ENCODE measurements around the gene RABGGTB. TPM values are rescaled to one million over a fixed set of nuclear protein-coding genes. Genes with fewer than 3 reads are reported as not detected.
"Not testable (repeated sequence)": the region's sequence is repeated elsewhere in the genome, so short reads cannot be mapped to it uniquely, and the experiment has no call there.

RABGGTB gene
- total RNA-seq, 4 donors from 2014 or later, result 25.0 to 54.9 (median 46.9) TPM

GRCh38 chr1:75811211-75811981, 25.3 kb downstream of the RABGGTB start:
- no peak for ATAC-seq
- H3K4me1 ChIP-seq, result no peaks in the 10 kb centered on the region
- H3K36me3 ChIP-seq, result peaks cover 0 to 9% of the 10 kb centered on the region in 2 donors
- H3K27me3 ChIP-seq, result no peaks in the 10 kb centered on the region
- no peaks in the 10 kb centered on the region for H3K9me3 ChIP-seq
- TF ChIP-seq POLR2AphosphoS5 (IDR thresholded peaks at IDR 0.05) (no peak), EP300 (IDR thresholded peaks at IDR 0.05) (no peak), POLR2A (IDR thresholded peaks at IDR 0.05) (no peak), CTCF (IDR thresholded peaks at IDR 0.05) (no peak)
- H3K4me3 ChIP-seq, result no peak overlapping the region
- H3K27ac ChIP-seq, result no peak overlapping the region
- WGBS, 2 donors (ENCODE audit: low coverage in 1 of 2), result 57 to 67% methylated on average over 1 of the region's 1 CpG

GRCh38 chr1:75812065-75812464, 26.0 kb downstream of the RABGGTB start:
- ATAC-seq, result no peak
- Histone ChIP-seq H3K27me3 (no peaks in the 10 kb centered on the region), H3K4me3 (no peak overlapping the region), H3K27ac (no peak overlapping the region), H3K4me1 (no peaks in the 10 kb centered on the region), H3K36me3 (peaks cover 0 to 14% of the 10 kb centered on the region in 2 donors), H3K9me3 (no peaks in the 10 kb centered on the region)
- WGBS, 2 donors (ENCODE audit: low coverage in 1 of 2), result 81 to 87% methylated on average over 3 of the region's 3 CpGs
- TF ChIP-seq POLR2A (IDR thresholded peaks at IDR 0.05), result no peak
- TF ChIP-seq CTCF (IDR thresholded peaks at IDR 0.05), result no peak
- no peak for TF ChIP-seq EP300 (IDR thresholded peaks at IDR 0.05)
- TF ChIP-seq POLR2AphosphoS5 (IDR thresholded peaks at IDR 0.05), result no peak

- not testable (repeated sequence) for H3K27me3 ChIP-seq, H3K4me1 ChIP-seq, H3K27ac ChIP-seq, H3K4me3 ChIP-seq, ATAC-seq
- Histone ChIP-seq H3K36me3 (peaks cover 0 to 25% of the 10 kb centered on the region in 2 donors), H3K9me3 (peaks cover 0 to 13% (median 0%) of the 10 kb centered on the region in 3 donors)
- WGBS, 2 donors (ENCODE audit: low coverage in 1 of 2), result 92 to 93% methylated on average over 1 of the region's 1 CpG
These were observed 37.5 kb downstream of the RABGGTB start for GRCh38 chr1:75823596-75823995.

DNA sequence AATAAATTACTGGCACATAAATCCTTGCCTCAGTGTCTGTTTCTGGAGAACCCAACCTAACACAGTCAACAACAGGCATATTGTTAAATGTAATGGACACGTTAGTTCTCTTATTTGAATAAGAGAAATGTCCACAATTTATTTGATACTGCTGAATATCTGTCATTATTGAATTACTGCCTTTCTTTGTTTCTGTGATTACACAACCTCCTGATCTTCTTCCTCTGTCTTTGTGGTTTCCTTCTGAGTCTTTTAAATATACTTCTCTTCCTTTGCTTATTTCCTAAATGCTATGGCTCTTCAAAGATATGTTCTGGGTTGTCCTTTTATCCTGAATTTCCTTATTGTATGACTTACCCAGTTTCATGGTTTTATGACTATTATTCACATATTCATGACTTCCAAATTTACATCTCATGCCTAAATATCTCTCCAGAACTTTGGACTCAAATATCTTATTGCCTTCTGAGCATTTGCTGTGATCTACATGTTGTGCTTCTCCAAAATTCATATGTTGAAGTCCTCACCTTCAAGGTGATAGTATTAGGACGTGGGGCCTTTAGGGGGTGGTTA, 50.6 kb downstream of the RABGGTB start:
- H3K36me3 ChIP-seq, result no peaks in the 10 kb centered on the region
- H3K27ac ChIP-seq, result no peak overlapping the region
- H3K4me3 ChIP-seq, result no peak overlapping the region
- H3K4me1 ChIP-seq, result no peaks in the 10 kb centered on the region
- no peaks in the 10 kb centered on the region for H3K27me3 ChIP-seq
- WGBS, 2 donors (ENCODE audit: low coverage in 1 of 2), result 49 to 58% methylated on average over 2 of the region's 2 CpGs
- H3K9me3 ChIP-seq, result peaks cover 0 to 41% (median 0%) of the 10 kb centered on the region in 3 donors
- TF ChIP-seq CTCF (IDR thresholded peaks at IDR 0.05) (no peak), POLR2AphosphoS5 (IDR thresholded peaks at IDR 0.05) (no peak), POLR2A (IDR thresholded peaks at IDR 0.05) (no peak), EP300 (IDR thresholded peaks at IDR 0.05) (no peak)
- no peak for ATAC-seq

- WGBS, 2 donors (ENCODE audit: low coverage in 1 of 2), result 55 to 73% methylated on average over 2 of the region's 2 CpGs
- Histone ChIP-seq H3K27me3 (no peaks in the 10 kb centered on the region), H3K4me1 (no peaks in the 10 kb centered on the region), H3K27ac (no peak overlapping the region), H3K9me3 (peaks cover 0 to 29% (median 0%) of the 10 kb centered on the region in 3 donors), H3K4me3 (no peak overlapping the region), H3K36me3 (no peaks in the 10 kb centered on the region)
- ATAC-seq, result no peak
- TF ChIP-seq CTCF (IDR thresholded peaks at IDR 0.05) (no peak), EP300 (IDR thresholded peaks at IDR 0.05) (no peak), POLR2A (IDR thresholded peaks at IDR 0.05) (no peak), POLR2AphosphoS5 (IDR thresholded peaks at IDR 0.05) (no peak)
These were observed 52.0 kb downstream of the RABGGTB start for GRCh38 chr1:75838079-75838478.

All from gastroesophageal sphincter (tissue), 4 donors.